ENCODE results near the gene GPR132.
"Not testable (repeated sequence)": the region's sequence is repeated elsewhere in the genome, so short reads cannot be mapped to it uniquely, and the experiment has no call there.

GPR132 gene

GRCh38 chr14:105074601-105075053 is 9.4 kb upstream of the GPR132 start:
- no peak for DNase-seq

- no peak for DNase-seq
Observed at GRCh38 chr14:105073720-105074600, 8.7 kb upstream of the GPR132 start.

- DNase-seq: no peak
Observed at GRCh38 chr14:105072892-105073719, 7.9 kb upstream of the GPR132 start.

- no peak for DNase-seq
Observed at GRCh38 chr14:105072381-105072861, 7.2 kb upstream of the GPR132 start.

- DNase-seq: no peak
Observed at GRCh38 chr14:105071942-105072341, 6.7 kb upstream of the GPR132 start.

- DNase-seq: no peak
Observed at GRCh38 chr14:105071326-105071725, 6.1 kb upstream of the GPR132 start.

GRCh38 chr14:105070760-105071137 is 5.5 kb upstream of the GPR132 start:
- no peak for DNase-seq

GRCh38 chr14:105069871-105070759 is 4.9 kb upstream of the GPR132 start:
- peak in 1 of 5 experiments; percentile 75 for DNase-seq

GRCh38 chr14:105069522-105069870 is 4.3 kb upstream of the GPR132 start:
- no peak for DNase-seq

- no peak for DNase-seq
Observed at GRCh38 chr14:105068818-105069217, 3.6 kb upstream of the GPR132 start.

- DNase-seq: peak in 1 of 5 experiments; percentile 7
Observed at GRCh38 chr14:105067969-105068301, 2.7 kb upstream of the GPR132 start.

GRCh38 chr14:105067140-105067968 is 2.1 kb upstream of the GPR132 start:
- peak in 4 of 5 experiments; percentile 39 to 69 (median 57) for DNase-seq

- DNase-seq: no peak
Observed at GRCh38 chr14:105066240-105067071, 1.2 kb upstream of the GPR132 start.

- peak in 1 of 5 experiments; percentile 83 for DNase-seq
Observed at GRCh38 chr14:105064721-105065143, 498 bp downstream of the GPR132 start.

GRCh38 chr14:105064001-105064400 is 1.2 kb downstream of the GPR132 start:
- no peak for DNase-seq

- not testable (repeated sequence) for DNase-seq
Observed at GRCh38 chr14:105063506-105063905, 1.7 kb downstream of the GPR132 start.

GRCh38 chr14:105063056-105063455 is 2.2 kb downstream of the GPR132 start:
- no peak for DNase-seq

GRCh38 chr14:105062048-105062433 is 3.2 kb downstream of the GPR132 start:
- DNase-seq: no peak

GRCh38 chr14:105061428-105062047 is 3.7 kb downstream of the GPR132 start:
- peak in 3 of 5 experiments; percentile 44 to 63 (median 51) for DNase-seq

Data from T-helper 2 cell (primary cell).